ENCODE results near the gene AK2.

Gene AK2

DNA sequence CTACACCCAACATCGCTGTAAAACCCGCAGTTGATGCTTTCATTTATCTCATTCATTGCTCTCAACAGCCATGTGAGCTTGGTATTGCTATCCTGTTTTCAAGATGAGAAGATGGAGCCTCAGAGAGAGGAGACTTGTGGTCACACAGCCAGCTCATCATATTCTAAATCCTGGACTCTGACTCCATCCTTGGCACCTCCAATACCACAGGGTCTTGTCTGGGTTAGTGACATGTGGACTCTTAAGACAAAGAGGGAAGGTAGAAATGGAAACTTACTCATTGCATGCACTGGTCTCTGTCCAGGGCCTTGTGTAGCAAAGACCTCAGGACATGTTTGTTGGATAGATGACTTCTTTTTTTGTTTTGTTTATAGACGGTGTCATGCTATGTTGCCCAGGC lies 65.1 kb downstream of the AK2 start:
- TF ChIP-seq CREB1 (IDR thresholded peaks at IDR 0.05; ENCODE audit: low read depth): no peak
- TF ChIP-seq CEBPB (IDR thresholded peaks at IDR 0.05): no peak
- no peak for TF ChIP-seq TEAD4 (IDR thresholded peaks at IDR 0.05)
- no peak for TF ChIP-seq RAD21 (IDR thresholded peaks at IDR 0.05; ENCODE audit: low read depth)
- no peak for TF ChIP-seq NFIC (IDR thresholded peaks at IDR 0.05)
- no peak for TF ChIP-seq USF1 (IDR thresholded peaks at IDR 0.05)
- TF ChIP-seq REST (IDR thresholded peaks at IDR 0.05; ENCODE audit: low read depth): no peak
- no peak for TF ChIP-seq YY1 (IDR thresholded peaks at IDR 0.05; ENCODE audit: low read depth)
- TF ChIP-seq ZBTB7A (IDR thresholded peaks at IDR 0.05; ENCODE audit: low read depth): no peak
- no peak for TF ChIP-seq EP300 (IDR thresholded peaks at IDR 0.05; ENCODE audit: borderline replicate concordance)
- no peak for TF ChIP-seq TCF12 (IDR thresholded peaks at IDR 0.05; ENCODE audit: low read depth)
- no peak for TF ChIP-seq EGR1 (IDR thresholded peaks at IDR 0.05)
- TF ChIP-seq TAF1 (IDR thresholded peaks at IDR 0.05; ENCODE audit: low read depth): no peak
- TF ChIP-seq FOXM1 (IDR thresholded peaks at IDR 0.05; ENCODE audit: borderline replicate concordance, low read depth): no peak
- TF ChIP-seq, protein P1, sequence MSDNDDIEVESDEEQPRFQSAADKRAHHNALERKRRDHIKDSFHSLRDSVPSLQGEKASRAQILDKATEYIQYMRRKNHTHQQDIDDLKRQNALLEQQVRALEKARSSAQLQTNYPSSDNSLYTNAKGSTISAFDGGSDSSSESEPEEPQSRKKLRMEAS (IDR thresholded peaks at IDR 0.05): no peak

GRCh38 chr1:32971156-32971555 lies 65.5 kb downstream of the AK2 start:
- no peak for TF ChIP-seq YY1 (IDR thresholded peaks at IDR 0.05; ENCODE audit: low read depth)
- no peak for TF ChIP-seq NFIC (IDR thresholded peaks at IDR 0.05)
- TF ChIP-seq REST (IDR thresholded peaks at IDR 0.05; ENCODE audit: low read depth): no peak
- TF ChIP-seq EP300 (IDR thresholded peaks at IDR 0.05; ENCODE audit: borderline replicate concordance): no peak
- no peak for TF ChIP-seq ZBTB7A (IDR thresholded peaks at IDR 0.05; ENCODE audit: low read depth)
- TF ChIP-seq TAF1 (IDR thresholded peaks at IDR 0.05; ENCODE audit: low read depth): no peak
- no peak for TF ChIP-seq CREB1 (IDR thresholded peaks at IDR 0.05; ENCODE audit: low read depth)
- TF ChIP-seq EGR1 (IDR thresholded peaks at IDR 0.05): no peak
- TF ChIP-seq, protein P1 (IDR thresholded peaks at IDR 0.05): no peak
- no peak for TF ChIP-seq TEAD4 (IDR thresholded peaks at IDR 0.05)
- TF ChIP-seq USF1 (IDR thresholded peaks at IDR 0.05): no peak
- TF ChIP-seq CEBPB (IDR thresholded peaks at IDR 0.05): no peak
- no peak for TF ChIP-seq TCF12 (IDR thresholded peaks at IDR 0.05; ENCODE audit: low read depth)
- no peak for TF ChIP-seq RAD21 (IDR thresholded peaks at IDR 0.05; ENCODE audit: low read depth)
- no peak for TF ChIP-seq FOXM1 (IDR thresholded peaks at IDR 0.05; ENCODE audit: borderline replicate concordance, low read depth)

- TF ChIP-seq TAF1 (IDR thresholded peaks at IDR 0.05; ENCODE audit: low read depth) (no peak), NFIC (IDR thresholded peaks at IDR 0.05) (no peak), RAD21 (IDR thresholded peaks at IDR 0.05; ENCODE audit: low read depth) (no peak), CREB1 (IDR thresholded peaks at IDR 0.05; ENCODE audit: low read depth) (no peak), REST (IDR thresholded peaks at IDR 0.05; ENCODE audit: low read depth) (no peak), EP300 (IDR thresholded peaks at IDR 0.05; ENCODE audit: borderline replicate concordance) (no peak), CEBPB (IDR thresholded peaks at IDR 0.05) (no peak), TEAD4 (IDR thresholded peaks at IDR 0.05) (no peak), YY1 (IDR thresholded peaks at IDR 0.05; ENCODE audit: low read depth) (no peak), EGR1 (IDR thresholded peaks at IDR 0.05) (no peak), FOXM1 (IDR thresholded peaks at IDR 0.05; ENCODE audit: borderline replicate concordance, low read depth) (no peak)
- TF ChIP-seq, protein P1 (IDR thresholded peaks at IDR 0.05): no peak
Measured at GRCh38 chr1:32969566-32969965, 67.1 kb downstream of the AK2 start.

GRCh38 chr1:32967888-32968568 lies 68.7 kb downstream of the AK2 start:
- TF ChIP-seq USF1 (IDR thresholded peaks at IDR 0.05): no peak
- no peak for TF ChIP-seq RAD21 (IDR thresholded peaks at IDR 0.05; ENCODE audit: low read depth)
- TF ChIP-seq CREB1 (IDR thresholded peaks at IDR 0.05; ENCODE audit: low read depth): no peak
- TF ChIP-seq EGR1 (IDR thresholded peaks at IDR 0.05): no peak
- TF ChIP-seq TCF12 (IDR thresholded peaks at IDR 0.05; ENCODE audit: low read depth): no peak
- TF ChIP-seq CEBPB (IDR thresholded peaks at IDR 0.05): no peak
- TF ChIP-seq FOXM1 (IDR thresholded peaks at IDR 0.05; ENCODE audit: borderline replicate concordance, low read depth): no peak
- no peak for TF ChIP-seq ZBTB7A (IDR thresholded peaks at IDR 0.05; ENCODE audit: low read depth)
- no peak for TF ChIP-seq NFIC (IDR thresholded peaks at IDR 0.05)
- TF ChIP-seq YY1 (IDR thresholded peaks at IDR 0.05; ENCODE audit: low read depth): no peak
- TF ChIP-seq REST (IDR thresholded peaks at IDR 0.05; ENCODE audit: low read depth): no peak
- no peak for TF ChIP-seq EP300 (IDR thresholded peaks at IDR 0.05; ENCODE audit: borderline replicate concordance)
- no peak for TF ChIP-seq TEAD4 (IDR thresholded peaks at IDR 0.05)
- TF ChIP-seq TAF1 (IDR thresholded peaks at IDR 0.05; ENCODE audit: low read depth): no peak
- TF ChIP-seq, protein P1 (IDR thresholded peaks at IDR 0.05): no peak

Data from Ishikawa (cell line).